Measurements from ENCODE around the gene LMF1.
A peak's percentile ranks its signal among the peaks of the same experiment; 100 is the strongest.

The LMF1 gene

GRCh38 chr16:808085-808386, 162.7 kb downstream of the LMF1 start:
- Mint-ChIP-seq H3K9me3 (peaks cover 10% of the 10 kb centered on the region), H3K36me3 (ENCODE audit: low read depth) (peaks cover 7% of the 10 kb centered on the region), H3K4me3 (peak overlapping the region; percentile 97 to 99 (median 99)), H3K4me1 (peaks cover 12% of the 10 kb centered on the region), H3K27ac (peak overlapping the region; percentile 69 to 92 (median 91)), H3K27me3 (ENCODE audit: low read depth) (peaks cover 58% of the 10 kb centered on the region)
- TF ChIP-seq, protein P1, sequence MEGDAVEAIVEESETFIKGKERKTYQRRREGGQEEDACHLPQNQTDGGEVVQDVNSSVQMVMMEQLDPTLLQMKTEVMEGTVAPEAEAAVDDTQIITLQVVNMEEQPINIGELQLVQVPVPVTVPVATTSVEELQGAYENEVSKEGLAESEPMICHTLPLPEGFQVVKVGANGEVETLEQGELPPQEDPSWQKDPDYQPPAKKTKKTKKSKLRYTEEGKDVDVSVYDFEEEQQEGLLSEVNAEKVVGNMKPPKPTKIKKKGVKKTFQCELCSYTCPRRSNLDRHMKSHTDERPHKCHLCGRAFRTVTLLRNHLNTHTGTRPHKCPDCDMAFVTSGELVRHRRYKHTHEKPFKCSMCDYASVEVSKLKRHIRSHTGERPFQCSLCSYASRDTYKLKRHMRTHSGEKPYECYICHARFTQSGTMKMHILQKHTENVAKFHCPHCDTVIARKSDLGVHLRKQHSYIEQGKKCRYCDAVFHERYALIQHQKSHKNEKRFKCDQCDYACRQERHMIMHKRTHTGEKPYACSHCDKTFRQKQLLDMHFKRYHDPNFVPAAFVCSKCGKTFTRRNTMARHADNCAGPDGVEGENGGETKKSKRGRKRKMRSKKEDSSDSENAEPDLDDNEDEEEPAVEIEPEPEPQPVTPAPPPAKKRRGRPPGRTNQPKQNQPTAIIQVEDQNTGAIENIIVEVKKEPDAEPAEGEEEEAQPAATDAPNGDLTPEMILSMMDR (IDR thresholded peaks at IDR 0.05; ENCODE audit: unreplicated experiment in 3 of 3): no peak

- Mint-ChIP-seq H3K27me3 (ENCODE audit: low read depth) (peaks cover 54% of the 10 kb centered on the region), H3K4me1 (peaks cover 12% of the 10 kb centered on the region), H3K9me3 (peaks cover 10% of the 10 kb centered on the region), H3K36me3 (ENCODE audit: low read depth) (peaks cover 7% of the 10 kb centered on the region), H3K4me3 (peak overlapping the region; percentile 97 to 99 (median 99)), H3K27ac (peak overlapping the region; percentile 69 to 92 (median 91))
- TF ChIP-seq, protein P1 (IDR thresholded peaks at IDR 0.05; ENCODE audit: unreplicated experiment in 3 of 3): no peak
Observed at GRCh38 chr16:807347-808084, 163.3 kb downstream of the LMF1 start.

GRCh38 chr16:805474-805873, 165.3 kb downstream of the LMF1 start:
- TF ChIP-seq, protein P1 (IDR thresholded peaks at IDR 0.05; ENCODE audit: unreplicated experiment in 3 of 3): no peak
- H3K36me3 Mint-ChIP-seq (ENCODE audit: low read depth): peaks cover 4% of the 10 kb centered on the region
- peaks cover 47% of the 10 kb centered on the region for H3K27me3 Mint-ChIP-seq (ENCODE audit: low read depth)
- H3K4me3 Mint-ChIP-seq: no peak overlapping the region
- H3K27ac Mint-ChIP-seq: no peak overlapping the region
- peaks cover 12% of the 10 kb centered on the region for H3K4me1 Mint-ChIP-seq
- H3K9me3 Mint-ChIP-seq: peaks cover 6% of the 10 kb centered on the region

- no peak overlapping the region for H3K27ac Mint-ChIP-seq
- H3K9me3 Mint-ChIP-seq: peaks cover 6% of the 10 kb centered on the region
- H3K4me3 Mint-ChIP-seq: peak overlapping the region; percentile 17 to 33 (median 19)
- TF ChIP-seq, protein P1 (IDR thresholded peaks at IDR 0.05; ENCODE audit: unreplicated experiment in 3 of 3): no peak
- peaks cover 12% of the 10 kb centered on the region for H3K4me1 Mint-ChIP-seq
- H3K36me3 Mint-ChIP-seq (ENCODE audit: low read depth): peaks cover 4% of the 10 kb centered on the region
- peaks cover 41% of the 10 kb centered on the region for H3K27me3 Mint-ChIP-seq (ENCODE audit: low read depth)
Observed at GRCh38 chr16:804193-805048, 166.4 kb downstream of the LMF1 start.

GRCh38 chr16:803754-804080, 167.1 kb downstream of the LMF1 start:
- Mint-ChIP-seq H3K4me3 (no peak overlapping the region), H3K27me3 (ENCODE audit: low read depth) (peaks cover 44% of the 10 kb centered on the region), H3K9me3 (peaks cover 6% of the 10 kb centered on the region), H3K27ac (no peak overlapping the region), H3K36me3 (ENCODE audit: low read depth) (peaks cover 4% of the 10 kb centered on the region), H3K4me1 (peaks cover 12% of the 10 kb centered on the region)
- TF ChIP-seq, protein P1 (IDR thresholded peaks at IDR 0.05; ENCODE audit: unreplicated experiment in 3 of 3): no peak
